K562 (cell line): ENCODE data around the gene MXI1. TPM values are rescaled to one million over a fixed set of nuclear protein-coding genes. Genes with fewer than 3 reads are reported as not detected.

Experiments used
- DPF2 ChIP-seq: fragments of 450-650 bp; IDR thresholded peaks from 2 replicates; pipeline ENCODE4 v1.6.1; 2016
- E2F4 ChIP-seq: sonication (generic); formaldehyde crosslinking; IDR thresholded peaks from 2 replicates; pipeline ENCODE4 v1.8.0; 2022; ENCODE audit warnings: mild to moderate bottlenecking, low read depth, missing genetic modification reagents
- E2F8 ChIP-seq: fragments of 450-650 bp; IDR thresholded peaks from 2 replicates; pipeline ENCODE4 v1.7.1; 2018; ENCODE audit warnings: mild to moderate bottlenecking, low read depth; ENCODE audit not compliant: partially characterized antibody
- FOSL1 ChIP-seq: fragments of 200-800 bp; sonication (Bioruptor generic); conservative IDR thresholded peaks from 2 replicates; pipeline ENCODE4 v1.6.1; 2016; ENCODE audit warnings: missing genetic modification characterization, missing compliant biosample characterization
- GABPB2 ChIP-seq: fragments of 250-450 bp; sonication (Bioruptor Pico); conservative IDR thresholded peaks from 2 replicates; pipeline ENCODE4 v1.5.1; 2021; ENCODE audit warnings: mild to moderate bottlenecking
- HMGXB4 ChIP-seq: sonication (generic); formaldehyde crosslinking; IDR thresholded peaks from 2 replicates; pipeline ENCODE4 v1.8.1; 2023; ENCODE audit warnings: mild to moderate bottlenecking, missing genetic modification reagents
- IFI16 ChIP-seq: fragments of 250-450 bp; sonication (Bioruptor Pico); IDR thresholded peaks from 2 replicates; pipeline ENCODE4 v2.1.2; 2022; ENCODE audit warnings: mild to moderate bottlenecking, inconsistent platforms
- IRF1 ChIP-seq: sonication (generic); formaldehyde crosslinking; IDR thresholded peaks from 2 replicates; pipeline ENCODE4 v1.8.0; 2022; ENCODE audit warnings: missing genetic modification reagents, mild to moderate bottlenecking, borderline replicate concordance
- MAFK ChIP-seq: IDR thresholded peaks from 2 replicates; pipeline ENCODE4 v1.6.1; 2011; ENCODE audit warnings: low read length, improper control_type of control experiment
- NCOA2 ChIP-seq, 2 experiments: fragments of 450-650 bp; IDR thresholded peaks; 2 replicates each; pipeline ENCODE4 v1.6.1; 2018; ENCODE audit warnings: mild to moderate bottlenecking in 2 of 2, moderate library complexity in 1 of 2; ENCODE audit not compliant: partially characterized antibody in 2 of 2
- NR2C1 ChIP-seq, 2 experiments: fragments of 450-650 bp; IDR thresholded peaks; 2 replicates each; pipeline ENCODE4 v1.6.1; 2017; ENCODE audit warnings: mild to moderate bottlenecking in 2 of 2, antibody characterized with exemption in 1 of 2, inconsistent platforms in 1 of 2, missing compliant biosample characterization in 1 of 2, missing genetic modification characterization in 1 of 2
- NR2C2 ChIP-seq, 2 experiments: fragments of 200-800 bp in 1 of 2; sonication (Bioruptor generic) in 1 of 2; sonication (generic) in 1 of 2; formaldehyde crosslinking in 1 of 2; IDR thresholded peaks; 2 replicates each; pipeline versions ENCODE4 v1.6.1 to v1.8.0; 2016 to 2022; ENCODE audit warnings: mild to moderate bottlenecking in 1 of 2, missing compliant biosample characterization in 1 of 2, missing genetic modification characterization in 1 of 2, missing genetic modification reagents in 1 of 2
- SMAD3 ChIP-seq: fragments of 450-650 bp; formaldehyde crosslinking; conservative IDR thresholded peaks from 2 replicates; pipeline ENCODE4 v1.4.0; 2020; ENCODE audit warnings: mild to moderate bottlenecking
- SMARCA4 ChIP-seq: fragments of 450-650 bp; IDR thresholded peaks from 2 replicates; pipeline ENCODE4 v1.6.1; 2016
- SMARCE1 ChIP-seq: fragments of 450-650 bp; IDR thresholded peaks from 2 replicates; pipeline ENCODE4 v1.7.1; 2016; ENCODE audit warnings: mild to moderate bottlenecking
- STAT6 ChIP-seq: sonication (generic); formaldehyde crosslinking; IDR thresholded peaks from 2 replicates; pipeline ENCODE4 v1.8.1; 2023; ENCODE audit warnings: mild to moderate bottlenecking, missing genetic modification reagents
- TEAD1 ChIP-seq, 2 experiments: fragments of 450-650 bp in 1 of 2; sonication (generic) in 1 of 2; formaldehyde crosslinking; IDR thresholded peaks; 2 replicates each; pipeline versions ENCODE4 v1.4.0 to v1.8.0; 2020 to 2022; ENCODE audit warnings: mild to moderate bottlenecking in 2 of 2, missing genetic modification reagents in 1 of 2
- ZNF143 ChIP-seq: sonication (generic); formaldehyde crosslinking; IDR thresholded peaks from 2 replicates; pipeline ENCODE4 v1.9.0; 2022; ENCODE audit warnings: mild to moderate bottlenecking, missing genetic modification reagents
- polyA plus RNA-seq, 8 experiments: library from polyadenylated mRNA; depleted of rRNA in 4 of 8; stranded (reverse) in 5 of 8; unstranded in 3 of 8; fragments of >200 nt; fragmentation: Nextera tagmentation in 2 of 8; fragmentation: Illumina TruSeq in 1 of 8; extraction: Ambion mirVana in 2 of 8; extraction: Trizol in 1 of 8; gene quantifications; 2 replicates each; pipeline versions ENCODE4 v1.2.1 to v1.2.3, GENCODE V29; 2011 to 2014; ENCODE audit warnings: inconsistent platforms in 1 of 8, missing spikeins in 1 of 8
- total RNA-seq, 7 experiments: library from RNA; depleted of rRNA in 6 of 7; stranded (reverse); fragments of >200 nt in 6 of 7; fragmentation: Illumina TruSeq in 2 of 7; extraction: Trizol in 2 of 7; gene quantifications; 2 replicates each; pipeline versions ENCODE4 v1.2.1 to v1.2.3, GENCODE V29; 2011 to 2021; ENCODE audit warnings: low replicate concordance in 1 of 7

The MXI1 gene
- total and polyA plus RNA-seq, 9 of the 15 experiments (the other 6 are each of a cell fraction or from before 2014, with no cell fraction given) = 9.1 to 23.7 (median 14.8) TPM

- TF ChIP-seq E2F8 = peak; percentile 59
- 0 out of 2 replicates have a peak, but pooled peaks have one; percentile 23 for TF ChIP-seq FOSL1 (tag)
- TF ChIP-seq DPF2 = no peak
- TF ChIP-seq NR2C1 (IDR thresholded peaks at IDR 0.05) = no peak
- no peak for TF ChIP-seq NR2C1 (tag; IDR thresholded peaks at IDR 0.05)
- TF ChIP-seq E2F4 (CRISPR knock-in tag) = no peak
- TF ChIP-seq MAFK = no peak
- TF ChIP-seq NR2C2 (CRISPR knock-in tag; IDR thresholded peaks at IDR 0.05) = no peak
- TF ChIP-seq NR2C2 (tag; IDR thresholded peaks at IDR 0.05) = peak; percentile 75; the same call in 1 of the 2 replicates
- TF ChIP-seq IFI16 (CRISPR knock-in tag) = no peak
- no peak for TF ChIP-seq HMGXB4 (CRISPR knock-in tag)
- TF ChIP-seq STAT6 (CRISPR knock-in tag) = no peak
- TF ChIP-seq SMARCA4 = no peak
- TF ChIP-seq SMAD3 (CRISPR knock-in tag) = no peak
- TF ChIP-seq ZNF143 (CRISPR knock-in tag) = peak; percentile 86
- no peak for TF ChIP-seq GABPB2 (CRISPR knock-in tag)
- no peak for TF ChIP-seq IRF1 (CRISPR knock-in tag)
- no peak for TF ChIP-seq SMARCE1
- no peak for TF ChIP-seq TEAD1 (CRISPR knock-in tag; IDR thresholded peaks at IDR 0.05)
- no peak for TF ChIP-seq NCOA2 (IDR thresholded peaks at IDR 0.05; ENCODE audit: partially characterized antibody in 2 of 2)
These were observed 18.5 kb downstream of the MXI1 start (continued) for GRCh38 chr10:110225756-110226542.
